NCI-H1048 (cell line): ENCODE results near the gene RHBDL1.

Source experiments
- DNase-seq: peaks from one replicate; lab custom pipeline; 2025; lab: John Stamatoyannopoulos, UW

The RHBDL1 gene

DNA sequence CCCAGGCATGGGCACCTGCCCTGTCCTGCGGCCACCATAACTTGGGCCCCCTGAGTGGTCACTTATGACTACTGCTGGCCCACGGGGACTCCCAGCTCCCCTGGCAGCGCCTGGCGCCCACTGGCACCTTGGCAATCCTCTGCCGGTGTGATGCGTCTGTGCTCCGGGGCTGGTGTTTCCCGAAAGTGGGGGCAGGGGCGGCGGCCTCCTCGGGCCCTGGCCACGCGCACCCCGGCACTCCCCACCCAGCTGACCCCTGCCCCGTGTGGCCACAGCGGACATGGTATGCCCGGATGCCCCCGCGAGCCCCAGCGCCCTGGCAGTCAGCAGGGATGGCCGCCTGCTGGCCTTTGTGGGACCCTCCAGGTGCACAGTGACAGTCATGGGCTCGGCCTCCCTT is 18.0 kb upstream of the RHBDL1 start:
- DNase-seq: no peak

DNA sequence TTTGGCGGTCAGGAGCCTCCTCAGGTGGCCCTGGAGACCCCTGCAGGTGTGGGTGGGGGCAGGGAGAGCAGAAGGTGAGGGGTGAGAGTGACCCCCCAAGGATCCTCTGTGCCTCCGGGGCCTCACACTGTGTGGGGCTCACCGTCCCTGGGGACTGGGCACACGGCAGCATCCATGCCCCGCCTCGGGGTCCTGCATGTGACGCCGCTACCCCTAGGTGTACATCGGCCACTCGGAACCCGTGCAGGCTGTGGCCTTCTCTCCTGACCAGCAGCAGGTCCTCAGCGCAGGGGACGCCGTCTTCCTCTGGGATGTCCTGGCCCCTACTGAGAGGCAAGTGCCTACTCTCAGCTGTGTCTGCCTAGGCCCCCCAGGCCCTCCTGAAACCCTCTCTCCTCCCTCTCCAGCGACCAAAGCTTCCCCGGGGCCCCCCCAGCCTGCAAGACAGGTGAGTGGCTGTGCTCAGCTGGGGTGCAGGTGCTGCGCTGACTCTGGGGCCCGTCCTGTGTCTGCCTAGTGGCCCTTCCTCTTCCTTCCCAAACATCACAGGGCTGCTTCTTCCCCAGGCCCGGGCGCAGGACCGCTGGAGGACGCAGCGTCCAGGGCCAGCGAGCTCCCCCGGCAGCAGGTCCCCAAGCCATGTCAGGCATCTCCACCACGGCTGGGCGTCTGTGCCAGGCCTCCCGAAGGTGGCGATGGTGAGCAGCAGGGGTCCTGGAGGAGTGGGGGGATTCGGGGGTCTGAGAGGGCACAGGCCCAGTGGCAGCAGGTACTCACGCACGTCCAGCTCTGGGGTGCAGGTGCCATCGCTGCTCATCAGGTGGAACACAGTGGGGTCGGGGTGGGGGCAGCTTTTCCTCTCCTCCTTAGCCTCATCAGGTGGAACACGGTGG is 16.5 kb upstream of the RHBDL1 start:
- no peak for DNase-seq

DNA sequence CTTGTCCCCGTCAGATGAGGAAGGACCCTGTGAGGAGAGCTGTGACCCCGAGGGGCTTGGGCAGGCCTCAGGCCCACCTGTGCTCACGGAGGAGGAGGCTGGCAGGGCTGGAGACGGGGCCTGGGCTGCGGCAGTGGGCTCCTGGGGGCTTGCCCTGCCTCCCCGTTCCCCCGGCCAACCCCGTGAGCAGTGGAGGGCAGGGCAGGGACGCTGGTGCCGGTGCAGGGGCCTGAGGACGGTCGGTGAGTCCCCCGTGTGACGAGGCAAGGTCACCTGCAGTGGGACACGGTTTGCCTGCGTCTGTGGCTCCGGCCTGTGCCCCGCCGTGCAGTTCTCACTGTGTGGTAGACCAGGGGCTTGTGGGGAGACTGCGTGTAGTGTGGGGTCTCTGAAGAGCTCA is 15.9 kb upstream of the RHBDL1 start:
- DNase-seq: no peak

DNA sequence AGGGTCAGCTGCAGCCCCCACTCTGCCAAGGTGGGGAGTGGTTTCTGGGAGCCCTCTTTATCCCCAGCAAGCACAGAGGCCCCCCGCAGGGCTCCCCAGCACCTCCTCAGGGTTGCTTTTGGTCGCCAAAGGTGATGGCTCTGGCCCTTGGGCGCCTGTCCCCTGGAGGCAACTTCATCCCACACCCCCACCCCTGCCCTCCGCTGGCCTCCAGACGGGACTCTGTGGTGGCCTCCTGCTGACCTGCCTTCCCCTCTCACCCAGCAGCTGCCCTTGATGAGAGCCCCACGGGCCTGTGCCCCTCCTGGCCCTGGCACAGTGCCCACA is 15.4 kb upstream of the RHBDL1 start:
- no peak for DNase-seq

DNA sequence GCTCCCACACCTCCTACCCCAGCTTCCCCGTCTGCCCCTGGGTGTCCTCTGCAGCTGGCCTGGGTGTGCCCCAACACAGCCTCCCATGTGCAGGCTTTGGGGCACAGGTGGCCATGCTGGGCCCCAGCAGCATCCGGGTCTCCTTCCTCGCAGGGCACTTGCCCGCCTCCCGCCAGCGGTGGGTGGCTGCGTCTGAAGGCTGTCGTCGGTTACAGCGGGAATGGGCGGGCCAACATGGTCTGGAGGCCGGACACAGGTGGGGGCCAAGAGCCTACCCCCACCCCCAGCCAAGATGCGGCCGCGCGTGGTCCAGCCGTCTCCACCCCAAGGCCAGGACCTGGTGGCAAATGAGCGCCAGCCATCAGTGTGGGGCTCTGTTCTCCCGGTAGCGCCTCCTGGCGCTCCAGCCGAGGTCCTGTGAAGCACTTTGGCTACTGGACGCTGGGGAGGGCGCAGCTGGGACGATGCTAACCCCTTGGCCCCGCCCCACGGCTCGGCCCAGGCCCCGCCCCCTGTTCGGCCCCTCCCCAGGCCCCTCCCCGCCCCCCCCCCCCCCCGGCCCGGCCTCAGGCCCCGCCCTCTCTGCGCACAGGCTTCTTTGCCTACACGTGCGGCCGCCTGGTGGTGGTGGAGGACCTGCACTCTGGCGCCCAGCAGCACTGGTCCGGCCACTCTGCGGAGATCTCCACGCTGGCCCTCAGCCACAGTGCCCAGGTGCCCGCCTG is 14.8 kb upstream of the RHBDL1 start:
- DNase-seq: peak; percentile 46

DNA sequence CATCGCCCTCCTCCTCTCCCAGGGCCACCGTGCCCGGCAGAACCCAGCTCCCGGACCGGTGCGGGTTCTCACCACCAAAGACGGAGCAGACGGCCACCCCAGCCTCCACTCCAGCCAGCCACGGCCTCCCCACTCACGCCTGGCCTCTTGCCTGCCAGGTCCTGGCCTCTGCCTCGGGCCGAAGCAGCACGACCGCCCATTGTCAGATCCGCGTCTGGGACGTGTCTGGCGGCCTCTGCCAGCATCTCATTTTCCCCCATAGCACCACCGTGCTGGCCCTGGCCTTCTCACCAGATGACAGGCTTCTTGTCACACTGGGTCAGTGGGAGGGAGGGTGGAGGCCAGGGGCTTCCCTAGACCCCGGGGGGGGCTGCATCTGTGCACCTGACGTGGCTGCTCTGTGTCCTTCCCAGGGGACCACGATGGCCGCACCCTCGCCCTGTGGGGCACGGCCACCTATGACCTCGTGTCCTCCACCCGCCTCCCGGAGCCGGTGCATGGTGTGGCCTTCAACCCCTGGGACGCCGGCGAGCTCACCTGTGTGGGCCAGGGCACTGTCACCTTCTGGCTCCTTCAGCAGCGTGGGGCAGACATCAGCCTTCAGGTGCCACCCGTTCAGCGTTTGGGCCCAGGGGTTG is 14.2 kb upstream of the RHBDL1 start:
- DNase-seq: no peak

DNA sequence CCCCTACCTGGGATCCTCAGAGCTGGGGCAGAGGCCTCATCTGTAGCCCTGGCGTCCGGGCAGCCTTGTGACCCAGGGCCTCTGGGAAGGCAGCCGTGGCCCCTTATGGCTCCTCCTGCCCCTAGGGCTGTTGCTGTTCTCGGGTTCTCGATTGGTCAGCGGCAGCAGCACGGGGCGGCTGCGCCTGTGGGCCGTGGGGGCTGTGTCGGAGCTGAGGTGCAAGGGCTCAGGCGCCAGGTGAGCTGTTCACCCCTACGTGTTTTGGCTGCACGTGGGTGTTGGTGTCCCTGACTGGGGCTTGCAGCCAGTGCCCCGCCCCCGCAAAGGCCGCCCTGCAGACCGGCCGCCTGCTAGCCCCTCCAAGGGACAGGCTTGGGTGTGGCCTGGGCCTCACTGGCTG is 13.4 kb upstream of the RHBDL1 start:
- no peak for DNase-seq

DNA sequence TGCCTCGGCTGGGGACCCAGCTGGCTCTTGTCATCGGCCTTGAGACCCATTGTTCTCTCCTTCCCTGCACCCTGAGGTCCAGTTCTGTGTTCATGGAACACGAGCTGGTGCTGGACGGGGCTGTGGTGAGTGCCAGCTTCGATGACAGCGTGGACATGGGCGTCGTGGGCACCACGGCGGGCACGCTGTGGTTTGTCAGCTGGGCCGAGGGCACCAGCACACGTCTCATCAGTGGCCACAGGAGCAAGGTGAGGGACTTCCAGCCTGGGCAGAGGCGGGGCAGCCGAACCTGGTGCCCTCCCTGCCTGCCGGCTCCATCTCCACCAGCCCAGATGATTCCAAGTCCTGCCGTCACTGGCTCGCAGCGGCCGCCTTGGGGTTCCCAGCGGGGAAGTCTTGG is 12.9 kb upstream of the RHBDL1 start:
- DNase-seq: no peak

DNA sequence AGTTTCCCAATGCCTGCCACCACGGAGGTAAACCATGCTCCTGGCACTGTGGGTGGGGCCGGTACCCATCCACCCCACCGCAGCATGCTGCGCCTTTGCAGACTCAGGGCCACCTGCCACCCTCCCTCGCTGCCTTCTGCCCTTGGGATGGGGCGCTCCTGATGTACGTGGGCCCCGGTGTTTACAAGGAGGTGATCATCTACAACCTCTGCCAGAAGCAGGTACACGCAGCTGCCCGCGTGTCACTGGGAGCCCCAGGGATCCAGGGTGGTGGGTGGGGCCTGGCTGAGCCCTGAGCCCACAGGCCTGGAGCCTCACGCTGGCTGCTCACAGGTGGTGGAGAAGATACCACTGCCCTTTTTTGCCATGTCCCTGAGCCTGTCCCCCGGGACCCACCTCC is 8.9 kb upstream of the RHBDL1 start:
- no peak for DNase-seq

DNA sequence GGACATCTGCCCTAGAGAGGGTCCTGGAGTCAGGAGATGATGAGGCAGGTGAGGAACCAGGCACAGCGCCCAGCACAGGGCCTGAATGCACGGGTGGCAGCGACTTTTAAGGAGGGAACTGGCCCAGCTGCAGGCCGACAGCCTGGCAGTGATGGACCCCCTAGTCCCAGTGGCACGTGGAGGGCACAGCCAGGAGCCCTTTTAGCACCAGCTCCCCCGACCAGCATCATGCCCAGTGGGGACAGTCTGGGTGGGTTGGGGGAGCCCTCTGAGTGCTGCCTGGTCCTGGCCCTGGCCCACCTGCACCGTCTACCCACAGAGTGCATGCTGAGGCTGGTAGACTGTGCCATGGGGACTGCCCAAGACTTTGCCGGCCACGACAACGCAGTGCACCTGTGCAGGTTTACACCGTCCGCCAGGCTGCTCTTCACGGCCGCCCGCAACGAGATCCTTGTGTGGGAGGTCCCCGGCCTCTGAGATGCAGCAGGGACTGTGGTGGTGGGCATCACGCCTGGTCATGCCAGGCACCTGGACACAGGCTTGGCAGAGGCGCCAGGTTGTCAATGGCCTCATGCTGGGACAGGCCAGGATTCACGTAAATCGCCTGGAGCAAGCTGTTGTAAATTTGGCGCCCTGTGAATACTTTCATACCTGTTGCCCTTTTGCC is 8.2 kb upstream of the RHBDL1 start:
- DNase-seq: no peak

DNA sequence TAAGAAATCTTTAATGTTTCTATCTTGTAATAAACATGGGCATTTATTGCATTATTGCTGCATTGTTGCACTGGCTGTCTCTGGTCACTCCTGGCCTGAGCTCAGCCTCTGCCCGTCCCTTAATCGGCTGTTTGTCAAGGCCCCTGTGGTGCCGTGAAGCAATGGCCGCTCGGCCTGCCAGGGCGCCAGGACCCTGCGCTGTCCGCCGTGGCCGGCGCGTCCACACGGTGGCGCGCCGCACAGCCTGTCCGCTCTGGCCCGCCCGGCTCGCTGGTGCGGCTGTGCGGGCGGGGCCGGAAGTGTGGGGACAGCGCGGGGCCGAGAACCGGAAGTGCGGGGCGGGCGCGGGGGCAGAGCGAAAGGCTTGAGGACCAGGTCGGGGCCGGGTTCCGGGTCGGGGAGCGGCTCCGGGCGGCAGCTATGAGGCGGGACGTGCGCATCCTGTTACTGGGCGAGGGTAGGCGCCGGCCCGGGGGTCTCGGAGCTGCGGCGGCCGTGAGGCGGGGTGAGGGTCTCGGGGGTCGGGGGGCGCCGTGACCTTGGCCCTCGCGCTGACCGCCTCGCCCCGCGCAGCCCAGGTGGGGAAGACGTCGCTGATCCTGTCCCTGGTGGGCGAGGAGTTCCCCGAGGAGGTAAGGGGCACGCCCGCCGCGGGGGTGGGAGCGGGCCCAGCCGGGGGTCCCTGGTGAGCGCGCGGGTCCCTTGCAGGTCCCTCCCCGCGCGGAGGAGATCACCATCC is 7.5 kb upstream of the RHBDL1 start, which contains the start of gene RHOT2:
Gene RHOT2, plus strand, starts transcription at position 353 of the 739 bp plus-strand sequence. Its CDS starts 68 bp downstream, at position 421.
- peak; percentile 24 for DNase-seq

DNA sequence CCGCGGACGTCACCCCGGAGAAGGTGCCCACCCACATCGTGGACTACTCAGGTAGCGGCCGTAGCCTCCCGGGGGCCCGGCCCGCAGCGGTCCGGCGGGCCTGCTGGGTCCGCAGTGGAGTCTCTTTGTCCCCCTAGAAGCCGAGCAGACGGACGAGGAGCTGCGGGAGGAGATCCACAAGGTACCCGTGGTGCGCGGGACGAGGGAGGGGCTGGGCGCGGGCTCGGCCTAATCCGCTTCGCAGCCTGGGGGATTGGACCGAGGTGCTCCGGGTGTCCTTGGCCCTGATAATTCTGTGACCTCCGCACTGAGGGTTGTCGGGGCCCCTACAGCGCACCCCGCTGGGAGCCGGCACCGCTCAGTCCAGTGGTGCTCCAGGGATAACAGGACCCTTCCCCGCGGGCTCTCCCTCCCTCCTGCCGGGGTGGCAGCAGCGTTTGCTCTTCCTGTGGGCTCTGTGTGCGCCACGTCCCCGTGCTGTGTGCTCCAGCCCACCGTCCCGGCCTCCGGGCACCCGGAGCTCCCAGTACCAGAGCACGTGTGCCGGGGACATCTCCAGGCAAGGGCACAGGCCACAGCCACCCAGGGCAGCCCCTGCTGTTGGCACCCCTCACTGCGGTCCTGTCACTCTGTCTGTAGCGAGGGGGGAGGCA is 6.8 kb upstream of the RHBDL1 start:
- DNase-seq: no peak

DNA sequence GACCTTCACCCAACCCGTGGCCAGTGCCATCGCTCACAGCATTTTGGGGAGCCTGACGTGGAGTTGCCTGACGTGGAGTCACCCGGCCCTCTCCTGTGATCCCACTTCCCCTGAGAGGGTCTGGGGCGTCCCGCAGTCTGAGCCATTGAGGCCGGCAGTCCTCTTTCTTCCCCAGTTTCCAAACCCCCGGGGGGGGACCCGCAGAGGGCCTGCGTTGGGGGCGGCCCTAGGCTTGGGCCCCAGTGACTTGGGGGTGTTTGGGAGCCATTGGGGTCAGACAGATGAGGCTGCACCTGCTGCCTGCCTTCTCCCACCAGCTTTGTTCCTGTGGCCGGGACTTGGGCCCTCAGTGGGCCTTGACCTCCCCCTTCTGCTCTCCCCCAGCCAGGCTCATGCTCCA is 5.8 kb upstream of the RHBDL1 start:
- no peak for DNase-seq

DNA sequence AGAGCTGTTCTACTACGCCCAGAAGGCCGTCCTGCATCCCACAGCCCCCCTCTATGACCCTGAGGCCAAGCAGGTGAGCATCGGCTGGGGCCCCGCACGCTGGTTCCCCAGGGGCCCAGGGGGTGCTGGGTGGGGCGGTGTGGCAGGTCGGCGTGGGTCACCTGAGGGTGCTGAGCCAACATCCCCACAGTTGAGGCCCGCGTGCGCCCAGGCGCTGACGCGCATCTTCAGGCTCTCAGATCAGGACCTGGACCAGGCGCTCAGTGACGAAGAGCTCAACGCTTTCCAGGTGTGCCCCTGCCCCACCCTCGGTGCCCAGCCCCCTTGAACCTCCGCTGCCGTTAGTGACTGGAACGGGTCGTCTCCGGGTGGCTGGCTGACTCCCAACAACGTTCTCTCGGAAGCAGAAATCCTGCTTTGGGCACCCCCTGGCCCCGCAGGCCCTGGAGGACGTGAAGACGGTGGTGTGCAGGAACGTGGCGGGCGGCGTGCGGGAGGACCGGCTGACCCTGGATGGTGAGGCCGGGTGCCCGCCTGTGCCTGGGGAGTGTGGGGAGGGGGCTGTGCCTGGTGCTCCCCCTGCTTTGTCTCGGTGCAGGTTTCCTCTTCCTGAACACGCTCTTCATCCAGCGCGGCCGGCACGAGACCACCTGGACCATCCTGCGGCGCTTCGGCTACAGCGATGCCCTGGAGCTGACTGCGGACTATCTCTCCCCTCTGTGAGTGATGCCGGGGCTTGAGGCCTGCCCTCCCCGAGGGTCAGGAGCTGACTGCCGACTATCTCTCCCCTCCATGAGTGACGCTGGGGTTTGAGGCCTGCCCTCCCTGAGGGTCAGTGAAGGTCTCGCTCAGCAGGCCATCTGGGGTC is 4.8 kb upstream of the RHBDL1 start:
- no peak for DNase-seq

DNA sequence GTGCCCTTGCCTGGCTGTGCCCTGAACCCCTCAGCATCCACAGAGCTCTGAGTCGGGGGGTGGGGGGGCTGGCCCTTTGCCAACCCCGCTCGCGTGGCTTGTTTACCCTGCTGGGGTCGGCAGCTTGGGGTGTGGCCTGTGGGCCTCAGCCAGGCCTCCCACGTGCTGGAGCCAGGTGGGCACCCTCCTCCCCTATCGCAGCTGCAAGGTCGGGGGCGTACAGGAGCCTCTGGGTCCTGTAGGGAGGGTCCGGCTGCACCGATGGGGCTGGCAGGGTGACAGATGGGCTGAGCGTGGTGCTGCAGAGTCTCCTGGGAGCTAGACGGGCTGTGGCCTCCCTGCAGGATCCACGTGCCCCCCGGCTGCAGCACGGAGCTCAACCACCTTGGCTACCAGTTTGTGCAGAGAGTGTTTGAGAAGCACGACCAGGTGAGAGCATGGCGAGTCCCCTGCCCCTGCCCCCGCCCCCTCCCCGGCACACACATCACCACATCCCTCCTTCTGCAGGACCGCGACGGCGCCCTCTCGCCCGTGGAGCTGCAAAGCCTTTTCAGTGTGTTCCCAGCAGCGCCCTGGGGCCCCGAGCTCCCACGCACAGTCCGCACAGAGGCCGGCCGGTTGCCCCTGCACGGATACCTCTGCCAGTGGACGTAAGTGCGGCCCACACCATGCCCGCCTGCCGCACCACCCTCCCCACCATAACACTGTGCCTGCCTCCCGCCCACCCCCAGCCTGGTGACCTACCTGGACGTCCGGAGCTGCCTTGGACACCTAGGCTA is 3.9 kb upstream of the RHBDL1 start:
- no peak for DNase-seq

DNA sequence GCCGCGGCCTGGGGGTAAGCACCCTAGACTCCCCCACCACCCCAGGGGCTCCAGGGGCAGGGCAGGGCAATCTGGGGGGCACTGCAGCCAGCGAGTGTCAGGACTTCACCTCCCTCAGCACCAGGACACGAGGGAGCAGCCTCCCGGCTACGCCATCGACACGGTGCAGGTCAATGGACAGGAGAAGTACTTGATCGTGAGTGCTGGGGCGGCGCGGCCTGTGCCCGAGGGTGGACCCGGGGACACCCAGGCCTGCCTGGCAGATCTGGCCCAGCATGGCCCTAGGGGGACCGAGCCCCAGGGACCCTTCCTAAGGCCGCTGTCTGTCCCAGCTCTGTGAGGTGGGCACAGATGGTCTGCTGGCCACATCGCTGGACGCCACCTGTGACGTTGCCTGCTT is 3.1 kb upstream of the RHBDL1 start:
- DNase-seq: no peak

DNA sequence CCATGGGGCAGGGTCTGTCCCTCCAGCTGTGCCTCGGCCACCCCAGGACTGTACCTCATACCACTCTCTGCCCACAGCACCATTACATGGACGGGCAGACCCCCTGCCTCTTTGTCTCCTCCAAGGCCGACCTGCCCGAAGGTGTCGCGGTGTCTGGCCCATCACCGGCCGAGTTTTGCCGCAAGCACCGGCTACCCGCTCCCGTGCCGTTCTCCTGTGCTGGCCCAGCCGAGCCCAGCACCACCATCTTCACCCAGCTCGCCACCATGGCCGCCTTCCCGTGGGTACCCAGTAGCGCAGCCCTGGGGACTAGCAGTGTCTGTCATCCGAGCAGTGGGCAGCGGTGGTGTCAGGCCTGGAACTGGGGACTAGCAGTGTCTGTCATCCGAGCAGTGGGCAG is 2.6 kb upstream of the RHBDL1 start:
- no peak for DNase-seq

DNA sequence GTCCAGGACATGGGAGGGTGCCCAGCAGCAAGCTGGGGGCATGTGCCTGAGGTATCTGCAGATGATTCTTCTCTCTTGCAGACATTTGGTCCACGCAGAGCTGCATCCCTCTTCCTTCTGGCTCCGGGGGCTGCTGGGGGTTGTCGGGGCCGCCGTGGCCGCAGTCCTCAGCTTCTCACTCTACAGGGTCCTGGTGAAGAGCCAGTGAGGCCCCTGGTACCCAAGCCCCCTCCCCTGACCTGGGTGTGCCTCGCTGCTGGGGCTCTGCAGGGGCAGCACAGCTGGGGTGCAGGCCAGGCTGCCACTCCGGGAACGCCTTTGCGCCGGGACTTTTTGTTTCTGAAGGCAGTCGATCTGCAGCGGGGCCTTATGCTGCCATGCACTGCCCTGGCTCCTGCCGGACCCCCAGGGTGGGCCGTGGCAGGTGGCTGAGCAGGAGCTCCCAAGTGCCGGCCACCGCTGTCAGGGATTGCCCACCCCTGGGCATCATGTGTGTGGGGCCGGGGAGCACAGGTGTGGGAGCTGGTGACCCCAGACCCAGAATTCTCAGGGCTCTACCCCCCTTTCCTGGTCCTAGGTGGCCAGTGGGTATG is 2.0 kb upstream of the RHBDL1 start:
- no peak for DNase-seq
